ENCODE measurements around the gene RPS6KA5.

DNA sequence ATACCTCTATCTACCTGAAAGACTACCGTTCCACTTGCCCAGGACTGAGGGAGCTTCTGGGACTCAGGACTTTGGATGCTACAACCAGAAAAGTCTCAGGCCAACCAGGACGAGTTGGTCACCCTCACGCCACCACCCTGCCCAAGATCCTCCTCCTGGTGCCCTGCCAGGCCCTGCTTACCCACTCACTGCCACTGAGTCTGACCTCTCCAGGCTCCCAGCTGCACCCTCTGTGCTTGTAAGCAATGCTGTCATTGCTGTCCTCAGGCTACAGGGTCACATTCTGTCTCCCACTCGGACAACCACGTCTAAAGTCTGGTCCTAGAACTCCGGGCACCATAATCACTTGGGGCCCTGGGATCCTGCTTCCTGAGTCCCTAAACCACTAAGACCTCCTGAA lies 253.4 kb downstream of the RPS6KA5 start:
- TF ChIP-seq, protein P1, sequence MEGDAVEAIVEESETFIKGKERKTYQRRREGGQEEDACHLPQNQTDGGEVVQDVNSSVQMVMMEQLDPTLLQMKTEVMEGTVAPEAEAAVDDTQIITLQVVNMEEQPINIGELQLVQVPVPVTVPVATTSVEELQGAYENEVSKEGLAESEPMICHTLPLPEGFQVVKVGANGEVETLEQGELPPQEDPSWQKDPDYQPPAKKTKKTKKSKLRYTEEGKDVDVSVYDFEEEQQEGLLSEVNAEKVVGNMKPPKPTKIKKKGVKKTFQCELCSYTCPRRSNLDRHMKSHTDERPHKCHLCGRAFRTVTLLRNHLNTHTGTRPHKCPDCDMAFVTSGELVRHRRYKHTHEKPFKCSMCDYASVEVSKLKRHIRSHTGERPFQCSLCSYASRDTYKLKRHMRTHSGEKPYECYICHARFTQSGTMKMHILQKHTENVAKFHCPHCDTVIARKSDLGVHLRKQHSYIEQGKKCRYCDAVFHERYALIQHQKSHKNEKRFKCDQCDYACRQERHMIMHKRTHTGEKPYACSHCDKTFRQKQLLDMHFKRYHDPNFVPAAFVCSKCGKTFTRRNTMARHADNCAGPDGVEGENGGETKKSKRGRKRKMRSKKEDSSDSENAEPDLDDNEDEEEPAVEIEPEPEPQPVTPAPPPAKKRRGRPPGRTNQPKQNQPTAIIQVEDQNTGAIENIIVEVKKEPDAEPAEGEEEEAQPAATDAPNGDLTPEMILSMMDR (IDR thresholded peaks at IDR 0.05 in 8 of 11, conservative IDR thresholded peaks at IDR 0.05 in 3 of 11), result no peak
- TF ChIP-seq POLR2AphosphoS5 (IDR thresholded peaks at IDR 0.05), result no peak
